K562 (cell line): ENCODE results near the gene RPH3AL. TPM values are rescaled to one million over a fixed set of nuclear protein-coding genes. Genes with fewer than 3 reads are reported as not detected.

Source experiments
- ATAC-seq: fragments of 200-7000 bp; cut with Tn5 transposase; 3 replicates; pipeline ENCODE4 v1.9.1; 2020; ENCODE audit warnings: moderate library complexity
- BruUV-seq: library from RNA; stranded (reverse); fragments of 400-500 nt; replicated peaks from 2 replicates; lab custom pipeline; 2021; lab: Mats Ljungman, UMichigan
- CTCF ChIA-PET: fragments of 300-600 bp; formaldehyde crosslinking; extraction: SDS; loops from one replicate; lab custom pipeline; 2021; ENCODE audit warnings: low intra/inter-chr PET ratio; lab: Yijun Ruan, JAX
- POLR2A ChIA-PET: fragments of 300-600, 350-650 bp; sonication (Branson Sonifier 250); formaldehyde crosslinking; extraction: SDS; loops from one replicate; lab custom pipeline; 2021; ENCODE audit warnings: antibody characterized with exemption, inconsistent platforms; lab: Yijun Ruan, JAX
- DNase-seq, 4 experiments: peaks; one replicate each; pipeline versions ENCODE4 v3.0.0 to v3.0.0-alpha.2; 2011 to 2018; ENCODE audit warnings: low spot score in 3 of 4, mixed read lengths in 3 of 4; ENCODE audit errors: extremely low read depth in 1 of 4
- FAIRE-seq: peaks from 2 replicates; lab custom pipeline; 2011; peaks lifted over from hg19 to GRCh38; lab: Jason Lieb, UNC
- H2AFZ ChIP-seq: 2 replicates; pipeline ENCODE4 v1.6.0; 2011; ENCODE audit warnings: low read depth, low read length, control low read depth, inconsistent platforms
- H3K27ac ChIP-seq: fragments of 200-600 bp; 3 replicates; pipeline ENCODE4 v1.8.0; 2011; ENCODE audit warnings: low read depth, mild to moderate bottlenecking, control low read depth, inconsistent platforms, low read length, moderate library complexity, mixed read lengths; ENCODE audit errors: extremely low read depth
- H3K27me3 ChIP-seq, 2 experiments: fragments of 300-600 bp in 1 of 2; 2 replicates in 1 of 2; 3 replicates in 1 of 2; pipeline versions ENCODE4 v1.6.0 to v1.8.0; 2011; ENCODE audit warnings: inconsistent platforms in 2 of 2, low read length in 2 of 2, mild to moderate bottlenecking in 1 of 2, mixed read lengths in 1 of 2, moderate library complexity in 1 of 2; ENCODE audit not compliant: control insufficient read depth in 2 of 2, insufficient read depth in 2 of 2
- H3K36me3 ChIP-seq: fragments of 300-600 bp; 3 replicates; pipeline ENCODE4 v1.8.0; 2011; ENCODE audit warnings: mild to moderate bottlenecking, low read length, inconsistent platforms; ENCODE audit not compliant: control insufficient read depth, insufficient read depth
- H3K4me1 ChIP-seq, 2 experiments: fragments of 200-600 bp in 1 of 2; replicated peaks in 1 of 2; 2 replicates in 1 of 2; 3 replicates in 1 of 2; pipeline versions ENCODE4 v1.5.1 to v1.8.0; 2011; ENCODE audit warnings: inconsistent platforms in 2 of 2, low read length in 2 of 2, mild to moderate bottlenecking in 1 of 2, mixed read lengths in 1 of 2, moderate library complexity in 1 of 2; ENCODE audit not compliant: control insufficient read depth in 2 of 2, insufficient read depth in 2 of 2
- H3K4me2 ChIP-seq: 2 replicates; pipeline ENCODE4 v1.6.1; 2011; ENCODE audit warnings: low read length, control low read depth, inconsistent platforms, mixed read lengths; ENCODE audit not compliant: insufficient read depth
- H3K4me3 ChIP-seq: fragments of 200-600 bp; sonication (generic), shearing (Covaris generic); 2 replicates; pipeline ENCODE4 v1.5.1; 2016; ENCODE audit warnings: control low read depth, inconsistent platforms
- H3K79me2 ChIP-seq: fragments of 200-600 bp; 3 replicates; pipeline ENCODE4 v1.8.0; 2011; ENCODE audit warnings: low read length, inconsistent platforms; ENCODE audit not compliant: control insufficient read depth, insufficient read depth
- H3K9ac ChIP-seq, 2 experiments: 2 replicates each; pipeline versions ENCODE4 v1.6.0 to v1.6.1; 2011; ENCODE audit warnings: low read depth in 2 of 2, low read length in 2 of 2, control low read depth in 1 of 2, inconsistent platforms in 1 of 2, mild to moderate bottlenecking in 1 of 2, mixed read lengths in 1 of 2; ENCODE audit not compliant: insufficient read depth in 1 of 2
- H3K9me1 ChIP-seq: one replicate; pipeline ENCODE4 v1.6.0; 2011; ENCODE audit warnings: inconsistent platforms, mild to moderate bottlenecking, low read length, moderate library complexity; ENCODE audit not compliant: control insufficient read depth, insufficient read depth
- H3K9me3 ChIP-seq: replicated peaks from 2 replicates; pipeline ENCODE4 v1.5.1; 2011; ENCODE audit warnings: low read depth, low read length, inconsistent platforms; ENCODE audit not compliant: control insufficient read depth, insufficient read depth
- H4K20me1 ChIP-seq: replicated peaks from 2 replicates; pipeline ENCODE4 v1.6.1; 2011; ENCODE audit warnings: low read length, inconsistent platforms, mixed read lengths; ENCODE audit not compliant: control insufficient read depth, insufficient read depth
- GABPB2 ChIP-seq: fragments of 250-450 bp; sonication (Bioruptor Pico); conservative IDR thresholded peaks from 2 replicates; pipeline ENCODE4 v1.5.1; 2021; ENCODE audit warnings: mild to moderate bottlenecking
- NKRF ChIP-seq: fragments of 450-650 bp; IDR thresholded peaks from 2 replicates; pipeline ENCODE4 v1.6.1; 2016; ENCODE audit warnings: borderline replicate concordance
- SPI1 ChIP-seq: IDR thresholded peaks from 2 replicates; pipeline ENCODE4 v1.6.1; 2011; ENCODE audit warnings: low read depth, low read length, control low read depth, borderline replicate concordance
- TEAD4 ChIP-seq, 2 experiments: sonication (generic) in 1 of 2; formaldehyde crosslinking in 1 of 2; IDR thresholded peaks; 2 replicates each; pipeline versions ENCODE4 v1.6.1 to v1.8.0; 2012 to 2022; ENCODE audit warnings: borderline replicate concordance in 1 of 2, inconsistent platforms in 1 of 2, low read length in 1 of 2, mild to moderate bottlenecking in 1 of 2, missing genetic modification reagents in 1 of 2
- ZFP36 ChIP-seq: fragments of 150-350 bp; IDR thresholded peaks from 2 replicates; pipeline ENCODE4 v1.6.1; 2018; ENCODE audit warnings: low read length, low read depth; ENCODE audit not compliant: partially characterized antibody
- WGBS: fragments of 100-300 bp; shearing (Covaris generic); methylation state at CpG from one replicate; pipeline ENCODE4 v1.1.6; 2016; ENCODE audit warnings: low coverage, mixed read lengths; ENCODE audit not compliant: insufficient coverage; ENCODE audit errors: missing lambda C conversion rate; 5-methylcytosine and 5-hydroxymethylcytosine counted together
- in situ Hi-C: fragments of 300-500 bp; cut with MboI; formaldehyde crosslinking; loops from 4 replicates; pipeline ENCODE4 v1.15.0; 2018; ENCODE audit warnings: inconsistent platforms, mixed read lengths
- intact Hi-C: fragments of 100-400 bp; cut with micrococcal nuclease; formaldehyde crosslinking; loops from 2 replicates; pipeline ENCODE4 v1.14.2; 2022
- polyA plus RNA-seq, 8 experiments: library from polyadenylated mRNA; depleted of rRNA in 4 of 8; stranded (reverse) in 5 of 8; unstranded in 3 of 8; fragments of >200 nt; fragmentation: Nextera tagmentation in 2 of 8; fragmentation: Illumina TruSeq in 1 of 8; extraction: Ambion mirVana in 2 of 8; extraction: Trizol in 1 of 8; gene quantifications; 2 replicates each; pipeline versions ENCODE4 v1.2.1 to v1.2.3, GENCODE V29; 2011 to 2014; ENCODE audit warnings: inconsistent platforms in 1 of 8, missing spikeins in 1 of 8
- total RNA-seq, 7 experiments: library from RNA; depleted of rRNA in 6 of 7; stranded (reverse); fragments of >200 nt in 6 of 7; fragmentation: Illumina TruSeq in 2 of 7; extraction: Trizol in 2 of 7; gene quantifications; 2 replicates each; pipeline versions ENCODE4 v1.2.1 to v1.2.3, GENCODE V29; 2011 to 2021; ENCODE audit warnings: low replicate concordance in 1 of 7

RPH3AL gene
- total and polyA plus RNA-seq, 9 of the 15 experiments (the other 6 are each of a cell fraction or from before 2014, with no cell fraction given) = 0.18 to 1.7 (median 0.39) TPM

GRCh38 chr17:173166-173911 is 179.3 kb downstream of the RPH3AL start:
- no peak overlapping the region for H3K4me2 ChIP-seq
- H3K9ac ChIP-seq = no peak overlapping the region
- H3K79me2 ChIP-seq = no peaks in the 10 kb centered on the region
- no peak overlapping the region for H3K27ac ChIP-seq
- FAIRE-seq = no peak
- no peaks in the 10 kb centered on the region for H4K20me1 ChIP-seq
- ATAC-seq = no peak
- BruUV-seq = no TSS peak
- 2% methylated on average over 9 of the region's 10 CpGs for WGBS
- peaks cover 0 to 29% of the 10 kb centered on the region in 2 experiments; a peak in 2 of 5 replicates for H3K27me3 ChIP-seq
- H3K9me1 ChIP-seq = no peaks in the 10 kb centered on the region
- in situ Hi-C loops (no loop called here), intact Hi-C loops (no loop called here)
- TF ChIP-seq ZFP36 (peak; percentile 47), NKRF (no peak), GABPB2 (CRISPR knock-in tag) (no peak), SPI1 (no peak), TEAD4 (IDR thresholded peaks at IDR 0.05; ENCODE audit: low read length) (no peak), TEAD4 (CRISPR knock-in tag; IDR thresholded peaks at IDR 0.05; ENCODE audit: borderline replicate concordance) (no peak)
- H3K36me3 ChIP-seq = no peaks in the 10 kb centered on the region
- no peak overlapping the region for H2AFZ ChIP-seq
- ChIA-PET CTCF (no interaction called here), POLR2A (no interaction called here)
- H3K4me1 ChIP-seq = no peaks in the 10 kb centered on the region
- no peak overlapping the region for H3K4me3 ChIP-seq
- no peak for DNase-seq
- no peaks in the 10 kb centered on the region for H3K9me3 ChIP-seq
